GM12878 (cell line): ENCODE measurements around the gene SEL1L3. TPM values are rescaled to one million over a fixed set of nuclear protein-coding genes. Genes with fewer than 3 reads are reported as not detected.

Experiments
- BCLAF1 ChIP-seq: fragments of 450-650 bp; IDR thresholded peaks from 2 replicates; pipeline ENCODE4 v1.6.1; 2017; ENCODE audit warnings: antibody characterized with exemption, mild to moderate bottlenecking, moderate library complexity
- CHD1 ChIP-seq: IDR thresholded peaks from 2 replicates; pipeline ENCODE4 v1.6.1; 2012; ENCODE audit warnings: low read depth, low read length, improper control_type of control experiment
- CREB1 ChIP-seq: IDR thresholded peaks from 2 replicates; pipeline ENCODE4 v1.6.1; 2012; ENCODE audit warnings: low read depth, mild to moderate bottlenecking, inconsistent platforms
- ETV6 ChIP-seq, 2 experiments: fragments of 450-650 bp in 1 of 2; IDR thresholded peaks in 1 of 2; conservative IDR thresholded peaks in 1 of 2; 2 replicates each; pipeline ENCODE4 v1.6.1; 2014; ENCODE audit warnings: antibody characterized with exemption in 1 of 2, borderline replicate concordance in 1 of 2, low read depth in 1 of 2, mild to moderate bottlenecking in 1 of 2, moderate library complexity in 1 of 2
- FOXK2 ChIP-seq: fragments of 450-650 bp; IDR thresholded peaks from 2 replicates; pipeline ENCODE4 v1.6.1; 2017; ENCODE audit warnings: mild to moderate bottlenecking, moderate library complexity
- FOXM1 ChIP-seq: IDR thresholded peaks from 2 replicates; pipeline ENCODE4 v1.6.1; 2012; ENCODE audit warnings: low read depth, mild to moderate bottlenecking, inconsistent platforms, low read length, moderate library complexity
- GABPA ChIP-seq: IDR thresholded peaks from 2 replicates; pipeline ENCODE4 v1.6.1; 2014; ENCODE audit warnings: antibody characterized with exemption, low read depth, mild to moderate bottlenecking, inconsistent platforms
- KDM1A ChIP-seq: fragments of 200-600 bp; sonication (generic); IDR thresholded peaks from 2 replicates; pipeline ENCODE4 v1.6.1; 2016; ENCODE audit warnings: borderline replicate concordance
- MTA2 ChIP-seq: fragments of 450-650 bp; IDR thresholded peaks from 2 replicates; pipeline ENCODE4 v1.6.1; 2016; ENCODE audit warnings: low read depth, mild to moderate bottlenecking, moderate library complexity
- POLR2A ChIP-seq: IDR thresholded peaks from 2 replicates; pipeline ENCODE4 v1.6.1; 2011; ENCODE audit warnings: low read depth, mild to moderate bottlenecking, low read length
- SMARCA5 ChIP-seq: fragments of 450-650 bp; IDR thresholded peaks from 2 replicates; pipeline ENCODE4 v1.6.1; 2017; ENCODE audit warnings: mild to moderate bottlenecking
- SPI1 ChIP-seq: IDR thresholded peaks from 2 replicates; pipeline ENCODE4 v1.6.1; 2011; ENCODE audit warnings: low read depth, mild to moderate bottlenecking, low read length, moderate library complexity, borderline replicate concordance; ENCODE audit not compliant: insufficient read depth
- STAT3 ChIP-seq: IDR thresholded peaks from 2 replicates; pipeline ENCODE4 v1.6.1; 2011; ENCODE audit warnings: low read depth, low read length, improper control_type of control experiment
- TAF1 ChIP-seq: IDR thresholded peaks from 2 replicates; pipeline ENCODE4 v1.6.1; 2011; ENCODE audit warnings: mild to moderate bottlenecking, low read depth, low read length, borderline replicate concordance
- TARDBP ChIP-seq: IDR thresholded peaks from 2 replicates; pipeline ENCODE4 v1.6.1; 2016; ENCODE audit warnings: borderline replicate concordance
- ZBED1 ChIP-seq: IDR thresholded peaks from 2 replicates; pipeline ENCODE4 v1.6.1; 2016; ENCODE audit warnings: borderline replicate concordance
- ZBTB33 ChIP-seq: fragments of 450-650 bp; IDR thresholded peaks from 2 replicates; pipeline ENCODE4 v1.6.1; 2017; ENCODE audit warnings: mild to moderate bottlenecking
- ZNF384 ChIP-seq: IDR thresholded peaks from 2 replicates; pipeline ENCODE4 v1.6.1; 2012; ENCODE audit warnings: low read depth, mild to moderate bottlenecking, low read length, improper control_type of control experiment, borderline replicate concordance
- polyA plus RNA-seq, 11 experiments: library from polyadenylated mRNA; depleted of rRNA in 4 of 11; unstranded in 6 of 11; stranded (reverse) in 5 of 11; fragments of >200 nt; fragmentation: Nextera tagmentation in 4 of 11; fragmentation: Illumina TruSeq in 1 of 11; extraction: Ambion mirVana in 4 of 11; extraction: Trizol in 1 of 11; gene quantifications; 1 replicate in 1 of 11; 2 replicates in 10 of 11; pipeline versions ENCODE4 v1.2.1 to v1.2.3, GENCODE V29; 2011 to 2016; ENCODE audit warnings: inconsistent platforms in 2 of 11, missing spikeins in 2 of 11, low read depth in 1 of 11
- total RNA-seq, 4 experiments: library from RNA; depleted of rRNA in 3 of 4; stranded (reverse); fragments of >200 nt in 3 of 4; fragmentation: Illumina TruSeq in 1 of 4; extraction: Trizol in 1 of 4; gene quantifications; 2 replicates each; pipeline versions ENCODE4 v1.2.1 to v1.2.3, GENCODE V29; 2013 to 2021
- TF ChIP-seq, protein P1 (sequence below): IDR thresholded peaks from 2 replicates; pipeline ENCODE4 v1.6.1; 2012; ENCODE audit warnings: low read depth, low read length, improper control_type of control experiment
- TF ChIP-seq, protein P2 (sequence below): fragments of 450-650 bp; IDR thresholded peaks from 2 replicates; pipeline ENCODE4 v1.6.1; 2017; ENCODE audit warnings: mild to moderate bottlenecking, low read depth, inconsistent platforms; ENCODE audit not compliant: poor library complexity, severe bottlenecking

SEL1L3 gene
- total and polyA plus RNA-seq, 10 of the 15 experiments (the other 5 are each of a cell fraction or from before 2014, with no cell fraction given) = 20.4 to 82.2 (median 47.3) TPM

DNA sequence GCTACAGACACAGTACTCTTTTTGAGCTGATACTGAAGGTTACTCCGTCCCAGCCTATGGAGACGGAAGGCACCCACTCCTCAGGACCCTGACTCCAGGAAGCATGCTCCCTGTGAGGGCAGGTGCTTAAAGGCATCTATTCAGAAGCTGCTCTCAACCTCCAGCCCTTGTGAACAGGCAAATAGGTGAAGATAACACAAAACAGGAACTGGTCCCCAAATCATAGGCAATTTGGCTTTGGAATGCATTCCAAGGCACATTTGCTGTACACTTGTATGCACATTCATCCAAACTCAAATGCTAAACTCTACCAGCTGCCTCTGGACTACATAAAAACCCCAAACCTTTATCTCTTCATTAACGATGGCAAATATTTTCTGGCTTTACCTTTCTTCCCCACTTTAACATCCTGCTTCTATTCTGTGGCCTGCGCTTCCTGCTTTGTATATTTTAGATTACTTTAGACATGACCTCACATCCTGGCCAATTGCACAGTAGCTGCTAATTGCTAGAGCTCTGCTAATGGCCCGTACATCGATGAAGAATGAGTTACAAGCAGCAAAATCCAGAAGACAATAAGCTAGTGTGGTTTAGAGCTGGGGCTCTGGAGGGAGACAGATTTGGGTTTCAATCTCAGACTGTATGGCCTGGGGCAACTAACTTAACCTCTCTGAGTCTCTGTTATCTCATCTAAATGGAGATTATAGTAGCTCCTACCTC, 3.2 kb downstream of the SEL1L3 start (continued):
- TF ChIP-seq SPI1 (peak; percentile 85), GABPA (peak; percentile 56; the same call in 1 of the 2 replicates), KDM1A (no peak), ZNF384 (no peak), ZBED1 (no peak), CHD1 (no peak), FOXK2 (no peak), CREB1 (0 out of 2 replicates have a peak, but pooled peaks have one; percentile 28), MTA2 (peak; percentile 60; the same call in 1 of the 2 replicates), ETV6 (conservative IDR thresholded peaks at IDR 0.05 in 1 of 2, IDR thresholded peaks at IDR 0.05 in 1 of 2; ENCODE audit: borderline replicate concordance in 1 of 2, low read depth in 1 of 2) (no peak; a peak in 1 of 4 replicates), BCLAF1 (no peak), POLR2A (0 out of 2 replicates have a peak, but pooled peaks have one; percentile 6), TARDBP (no peak), STAT3 (no peak), ZBTB33 (no peak), FOXM1 (0 out of 2 replicates have a peak, but pooled peaks have one; percentile 48), TAF1 (peak; percentile 45; the same call in 1 of the 2 replicates), SMARCA5 (0 out of 2 replicates have a peak, but pooled peaks have one; percentile 14)
- TF ChIP-seq, protein P1, sequence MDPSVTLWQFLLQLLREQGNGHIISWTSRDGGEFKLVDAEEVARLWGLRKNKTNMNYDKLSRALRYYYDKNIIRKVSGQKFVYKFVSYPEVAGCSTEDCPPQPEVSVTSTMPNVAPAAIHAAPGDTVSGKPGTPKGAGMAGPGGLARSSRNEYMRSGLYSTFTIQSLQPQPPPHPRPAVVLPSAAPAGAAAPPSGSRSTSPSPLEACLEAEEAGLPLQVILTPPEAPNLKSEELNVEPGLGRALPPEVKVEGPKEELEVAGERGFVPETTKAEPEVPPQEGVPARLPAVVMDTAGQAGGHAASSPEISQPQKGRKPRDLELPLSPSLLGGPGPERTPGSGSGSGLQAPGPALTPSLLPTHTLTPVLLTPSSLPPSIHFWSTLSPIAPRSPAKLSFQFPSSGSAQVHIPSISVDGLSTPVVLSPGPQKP = no peak
- TF ChIP-seq, protein P2, sequence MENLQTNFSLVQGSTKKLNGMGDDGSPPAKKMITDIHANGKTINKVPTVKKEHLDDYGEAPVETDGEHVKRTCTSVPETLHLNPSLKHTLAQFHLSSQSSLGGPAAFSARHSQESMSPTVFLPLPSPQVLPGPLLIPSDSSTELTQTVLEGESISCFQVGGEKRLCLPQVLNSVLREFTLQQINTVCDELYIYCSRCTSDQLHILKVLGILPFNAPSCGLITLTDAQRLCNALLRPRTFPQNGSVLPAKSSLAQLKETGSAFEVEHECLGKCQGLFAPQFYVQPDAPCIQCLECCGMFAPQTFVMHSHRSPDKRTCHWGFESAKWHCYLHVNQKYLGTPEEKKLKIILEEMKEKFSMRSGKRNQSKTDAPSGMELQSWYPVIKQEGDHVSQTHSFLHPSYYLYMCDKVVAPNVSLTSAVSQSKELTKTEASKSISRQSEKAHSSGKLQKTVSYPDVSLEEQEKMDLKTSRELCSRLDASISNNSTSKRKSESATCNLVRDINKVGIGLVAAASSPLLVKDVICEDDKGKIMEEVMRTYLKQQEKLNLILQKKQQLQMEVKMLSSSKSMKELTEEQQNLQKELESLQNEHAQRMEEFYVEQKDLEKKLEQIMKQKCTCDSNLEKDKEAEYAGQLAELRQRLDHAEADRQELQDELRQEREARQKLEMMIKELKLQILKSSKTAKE = no peak
